HG03139 (cell line): Measurements from ENCODE around the gene PRKN.
"Not testable (repeated sequence)": the region's sequence is repeated elsewhere in the genome, so short reads cannot be mapped to it uniquely, and the experiment has no call there.

Experiments used
- ATAC-seq: cut with Tn5 transposase; IDR thresholded peaks from one replicate; pipeline ENCODE4 v1.9.1; 2021; ENCODE audit not compliant: unreplicated experiment

PRKN gene

DNA sequence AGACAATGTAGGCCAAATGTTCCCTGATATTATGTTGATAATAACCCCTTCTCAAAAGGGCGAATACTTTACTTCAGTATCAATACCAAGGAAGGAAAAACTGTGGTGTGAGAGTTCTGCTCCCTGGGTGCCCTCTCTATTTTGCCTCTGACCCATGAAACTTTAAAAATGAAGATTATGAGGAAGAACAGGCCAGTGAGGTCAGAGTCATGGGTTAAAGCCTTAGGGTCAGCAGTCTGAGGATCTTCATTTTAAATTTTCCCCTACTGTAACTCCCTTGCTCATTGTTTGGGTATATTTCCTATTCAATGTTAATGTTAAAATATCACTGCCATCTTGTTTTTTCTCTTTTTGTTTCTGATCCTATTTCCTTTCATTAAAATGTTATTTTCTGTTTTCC lies 47.9 kb downstream of the PRKN start:
- no peak for ATAC-seq

DNA sequence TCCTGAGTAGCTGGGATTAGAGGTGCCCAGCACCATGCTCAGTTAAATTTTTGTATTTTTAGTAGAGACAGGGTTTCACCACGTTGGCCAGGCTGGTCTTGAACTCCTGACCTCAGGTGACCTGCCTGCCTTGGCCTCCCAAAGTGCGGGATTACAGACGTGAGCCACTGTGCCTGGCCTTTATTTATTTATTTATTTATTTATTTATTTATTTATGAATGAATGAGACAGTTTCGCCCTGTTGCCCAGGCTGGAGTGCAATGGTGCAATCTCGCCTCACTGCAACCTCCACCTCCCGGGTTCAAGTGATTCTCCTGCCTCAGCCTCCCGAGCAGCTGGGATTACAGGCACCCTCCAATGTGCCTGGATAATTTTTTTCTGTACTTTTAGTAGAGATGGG lies 48.7 kb downstream of the PRKN start:
- not testable (repeated sequence) for ATAC-seq

DNA sequence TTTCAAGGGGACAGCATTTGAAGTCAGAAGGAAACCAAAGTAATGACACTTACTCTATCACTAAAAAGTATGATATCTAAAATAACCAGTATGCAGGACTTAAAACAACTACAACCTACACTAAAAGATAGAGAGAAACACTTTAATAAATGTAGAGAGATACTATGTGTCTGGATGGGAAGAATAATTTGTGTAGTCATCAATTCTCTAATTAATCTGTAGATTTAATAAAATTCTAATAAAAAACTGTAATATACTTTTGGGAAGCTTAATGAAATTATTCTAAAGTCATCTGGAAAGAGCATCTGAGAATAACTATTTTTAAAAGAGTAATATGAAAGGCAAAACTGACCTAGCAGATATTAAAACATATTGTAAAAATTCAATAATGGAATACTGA lies 52.1 kb downstream of the PRKN start:
- no peak for ATAC-seq

- no peak for ATAC-seq
Observed at GRCh38 chr6:162674452-162674851, 53.1 kb downstream of the PRKN start.

DNA sequence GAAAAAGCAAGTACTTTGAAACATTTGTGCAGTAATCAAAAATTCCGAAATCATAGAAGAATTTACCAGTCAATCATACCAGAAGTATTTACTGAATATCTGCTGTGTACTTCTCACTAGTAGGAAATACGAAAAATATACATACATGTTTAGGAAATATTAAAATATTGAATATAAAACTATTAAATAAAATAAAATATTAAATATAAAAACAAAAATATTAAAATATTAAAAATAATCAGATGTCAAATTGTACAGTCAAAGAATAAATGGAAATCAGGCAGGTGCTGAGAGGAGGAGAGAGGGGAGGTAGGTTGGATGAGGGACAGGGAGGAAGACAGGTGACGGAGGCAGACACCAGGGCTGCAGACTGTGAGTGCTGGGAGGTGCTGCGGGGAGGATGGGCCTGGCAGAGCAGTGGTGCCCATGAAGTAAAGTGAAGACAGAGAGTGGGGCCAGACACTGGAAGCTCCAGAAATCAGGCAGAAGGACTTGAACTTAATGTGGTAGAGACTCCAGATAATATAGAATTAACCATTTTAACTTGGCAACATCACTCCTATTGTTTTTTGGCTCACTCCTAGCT lies 55.9 kb downstream of the PRKN start:
- ATAC-seq, result no peak

DNA sequence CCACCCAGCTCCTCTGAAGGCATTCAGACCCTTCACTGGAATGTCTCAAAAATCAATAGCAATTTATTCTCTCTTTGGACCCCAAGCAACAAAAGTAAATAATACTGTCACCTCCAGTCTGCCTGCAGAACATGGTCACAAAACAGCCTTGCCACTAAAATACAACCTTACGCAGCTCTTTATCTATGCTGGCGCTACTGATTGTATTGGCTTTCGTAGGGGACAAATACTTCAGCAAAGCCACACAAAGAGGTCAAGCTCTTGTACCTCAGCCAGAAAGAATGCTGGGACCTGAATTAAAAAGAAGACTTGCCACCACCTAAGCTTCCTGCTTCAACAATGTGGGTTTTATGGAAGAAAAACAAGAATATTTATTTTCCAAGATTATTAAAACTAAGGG lies 57.2 kb downstream of the PRKN start:
- no peak for ATAC-seq

GRCh38 chr6:162666246-162666645 lies 61.3 kb downstream of the PRKN start:
- ATAC-seq, result no peak

GRCh38 chr6:162653808-162654207 lies 73.8 kb downstream of the PRKN start:
- no peak for ATAC-seq

GRCh38 chr6:162651505-162651904 lies 76.1 kb downstream of the PRKN start:
- ATAC-seq, result no peak

DNA sequence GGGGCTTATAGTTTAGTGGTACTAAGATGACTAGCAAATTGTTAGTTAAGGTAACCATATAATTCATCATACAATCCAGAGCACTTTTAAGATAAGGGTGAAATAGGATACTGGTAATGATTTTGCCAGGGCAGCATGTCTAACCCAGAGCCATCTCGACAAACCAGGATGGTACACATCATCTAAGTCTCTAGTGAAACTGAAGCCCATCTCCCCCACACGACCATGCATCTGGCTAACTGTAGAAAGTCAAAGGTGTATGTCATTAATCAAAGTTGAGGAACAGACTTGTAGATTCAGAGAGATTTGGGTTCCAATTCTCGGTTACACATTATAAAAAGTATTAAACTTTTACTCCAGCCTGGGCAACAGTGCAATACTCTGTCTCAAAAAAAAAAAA lies 78.3 kb downstream of the PRKN start:
- ATAC-seq, result no peak

DNA sequence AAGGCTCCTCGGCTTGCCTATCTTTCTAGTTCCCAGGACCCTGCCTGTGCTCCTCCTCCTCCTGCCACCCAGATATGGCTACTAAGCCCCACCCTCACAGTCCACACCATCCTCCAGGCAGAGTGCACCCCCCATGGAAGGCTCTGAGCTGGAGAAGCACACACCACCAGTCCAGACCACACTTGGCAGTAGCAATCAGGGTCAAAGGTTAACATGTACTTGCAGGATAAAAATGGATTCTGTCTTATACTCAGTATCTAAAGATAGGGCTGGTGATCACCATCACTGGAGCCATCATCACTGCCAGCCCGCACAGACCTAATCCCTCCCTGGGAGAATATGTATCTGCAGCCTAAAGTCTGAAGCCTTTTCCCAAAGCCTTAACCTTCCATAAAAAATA lies 83.4 kb downstream of the PRKN start:
- no peak for ATAC-seq

- no peak for ATAC-seq
Observed at GRCh38 chr6:162640756-162641155, 86.8 kb downstream of the PRKN start.

DNA sequence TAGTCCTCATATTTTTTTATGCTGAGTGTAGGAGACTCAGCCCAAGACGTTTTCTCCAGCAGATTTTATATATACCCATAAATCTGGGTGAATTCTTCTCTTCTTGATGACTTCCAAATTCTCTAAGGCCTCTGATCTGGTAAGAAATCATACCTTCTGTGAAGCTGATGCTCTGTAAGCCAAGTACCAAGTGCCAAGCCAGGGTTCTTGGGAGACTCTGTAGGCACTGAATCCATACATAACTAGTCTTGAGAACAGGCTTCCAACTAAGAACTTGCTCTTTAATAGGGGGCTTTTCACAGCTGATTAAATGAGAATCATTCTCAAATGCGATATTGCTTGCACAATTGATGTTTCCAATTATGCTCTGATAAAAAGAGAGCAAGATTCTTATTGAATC lies 87.6 kb downstream of the PRKN start:
- no peak for ATAC-seq

DNA sequence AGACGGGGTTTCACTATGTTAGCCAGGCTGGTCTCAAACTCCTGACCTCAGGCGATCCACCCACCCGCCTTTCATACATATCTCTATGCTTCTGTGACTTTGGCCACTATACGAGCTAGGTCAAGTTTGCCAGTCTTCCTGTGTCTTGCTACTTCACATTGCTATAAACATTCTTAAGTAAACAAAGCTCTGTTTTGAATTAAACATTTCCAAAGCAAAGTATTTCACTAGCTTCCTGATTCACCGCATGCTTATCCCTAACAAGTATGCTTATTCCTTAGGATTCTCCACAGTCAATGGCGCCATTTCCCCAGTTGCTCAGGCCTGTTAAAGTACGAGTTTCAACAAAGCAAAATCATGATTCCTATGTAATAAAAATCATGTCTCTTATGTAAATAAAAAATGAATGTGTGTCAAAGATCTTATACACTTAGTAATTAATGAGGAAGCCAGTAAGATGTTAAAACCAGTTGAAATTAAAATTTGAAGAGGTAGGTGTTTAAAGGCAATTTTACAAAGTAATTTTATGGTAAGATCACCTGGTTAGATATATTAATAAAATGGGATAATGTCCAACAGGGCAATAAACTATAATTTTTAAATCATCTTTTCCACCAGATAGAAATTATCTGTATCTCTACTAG lies 88.5 kb downstream of the PRKN start:
- ATAC-seq, result no peak

DNA sequence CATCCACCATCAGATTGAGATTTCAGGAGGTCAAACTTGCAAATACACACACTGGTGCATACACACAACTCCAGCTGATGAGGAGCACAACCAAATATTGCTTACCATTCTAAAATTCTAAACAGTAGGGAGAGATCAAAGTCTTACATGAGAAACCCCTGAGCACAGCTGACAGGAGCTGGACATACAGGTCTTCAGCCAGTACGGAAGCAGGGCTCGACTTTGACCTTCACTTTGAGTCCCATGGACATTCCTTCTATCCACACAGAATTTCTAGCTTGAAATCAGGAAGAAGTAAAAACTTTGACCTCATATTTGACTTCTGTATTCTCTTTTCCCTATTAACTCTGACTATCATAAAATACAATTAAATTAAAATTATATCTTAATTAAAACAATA lies 90.2 kb downstream of the PRKN start:
- no peak for ATAC-seq

- no peak for ATAC-seq
Observed at GRCh38 chr6:162636167-162636566, 91.4 kb downstream of the PRKN start.

GRCh38 chr6:162631546-162631945 lies 96.0 kb downstream of the PRKN start:
- no peak for ATAC-seq

DNA sequence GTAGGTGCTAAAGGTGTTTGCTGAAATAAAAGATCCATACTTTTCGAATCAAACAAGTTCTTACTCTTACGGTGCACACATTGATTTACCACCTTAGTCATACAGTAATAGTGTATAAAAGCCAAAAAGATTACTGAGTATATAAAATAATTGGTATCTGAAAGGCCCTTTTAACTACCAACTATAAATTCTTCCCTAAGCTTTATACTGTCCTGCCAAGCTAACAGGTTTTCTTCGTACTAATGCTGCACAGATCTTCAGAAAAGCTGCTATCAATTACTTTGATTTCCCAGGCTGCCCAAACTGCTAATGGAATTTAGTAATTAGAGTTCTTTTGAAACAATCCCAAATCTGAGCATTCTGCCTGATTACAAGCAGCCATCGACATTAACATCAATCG lies 97.5 kb downstream of the PRKN start:
- no peak for ATAC-seq

GRCh38 chr6:162627825-162628224 lies 99.7 kb downstream of the PRKN start:
- no peak for ATAC-seq

DNA sequence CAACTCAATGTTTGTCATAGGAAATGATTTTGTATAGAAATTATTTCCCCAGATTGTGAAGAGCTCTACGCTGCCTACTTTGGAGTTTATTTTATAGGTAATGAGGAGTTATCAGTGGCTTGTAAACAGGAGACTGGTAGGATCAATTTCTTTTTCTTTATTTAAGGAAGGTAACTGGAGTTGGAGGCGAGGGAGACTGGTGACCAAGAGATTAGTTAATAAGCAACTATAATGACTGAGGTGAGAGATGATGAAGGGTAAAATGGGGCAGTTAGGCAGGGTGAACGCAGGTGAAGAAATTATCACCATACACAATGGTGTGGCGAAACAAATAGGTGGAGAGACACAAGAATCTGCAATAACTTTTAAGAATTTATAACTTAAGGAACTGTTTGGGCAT lies 100.2 kb downstream of the PRKN start:
- no peak for ATAC-seq

- no peak for ATAC-seq
Observed at GRCh38 chr6:162626869-162627268, 100.7 kb downstream of the PRKN start.

DNA sequence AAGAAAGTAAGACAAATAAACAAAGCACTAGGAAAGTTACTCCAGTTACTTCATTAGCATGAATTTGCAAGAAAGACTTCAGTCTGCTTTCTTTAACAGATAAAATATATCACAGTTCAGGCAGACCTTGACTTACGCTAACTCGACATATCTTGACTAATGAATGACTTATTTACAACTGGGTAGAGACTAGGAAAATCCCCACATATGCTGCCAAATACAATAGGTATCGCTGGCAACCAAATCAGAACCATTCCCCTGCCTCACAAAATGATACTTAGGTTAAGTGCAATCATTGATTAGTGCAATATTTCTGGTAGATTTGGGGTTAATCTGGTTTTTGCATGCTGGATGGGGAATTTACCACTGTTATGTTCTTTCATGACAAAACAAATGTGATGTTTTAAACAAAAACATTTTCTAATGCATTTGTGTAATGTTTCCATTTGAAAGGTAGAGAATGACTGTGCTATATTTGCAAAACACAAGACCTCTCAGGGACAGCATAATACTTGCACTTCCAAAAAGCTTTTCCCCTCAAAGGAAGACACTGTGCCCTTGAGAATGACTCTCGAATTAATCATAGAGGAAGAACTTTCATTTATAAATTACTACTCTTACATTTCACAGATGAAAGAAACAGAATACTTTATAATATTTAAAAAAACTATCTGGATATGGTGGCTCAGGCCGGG lies 101.6 kb downstream of the PRKN start:
- ATAC-seq, result no peak

- ATAC-seq, result no peak
Observed at GRCh38 chr6:162622572-162622971, 105.0 kb downstream of the PRKN start.
